Activated naive CD8-positive, alpha-beta T cell treated with anti-CD3 and anti-CD28 coated beads for 36 hours (primary cell): Measurements from ENCODE around the gene POGLUT3. TPM values are rescaled to one million over a fixed set of nuclear protein-coding genes. Genes with fewer than 3 reads are reported as not detected.
A peak's percentile ranks its signal among the peaks of the same experiment; 100 is the strongest.

ENCODE experiments used
- DNase-seq: peaks from one replicate; pipeline ENCODE4 v3.0.0; 2021
- H3K27ac Mint-ChIP-seq: one replicate; pipeline ENCODE4 v1.8.0; 2022; ENCODE audit warnings: mild to moderate bottlenecking, moderate library complexity, mixed read lengths
- H3K27me3 Mint-ChIP-seq: one replicate; pipeline ENCODE4 v1.8.0; 2022; ENCODE audit warnings: mild to moderate bottlenecking, mixed read lengths
- H3K36me3 Mint-ChIP-seq: one replicate; pipeline ENCODE4 v1.8.0; 2021; ENCODE audit warnings: mild to moderate bottlenecking, mixed read lengths
- H3K4me1 Mint-ChIP-seq: one replicate; pipeline ENCODE4 v1.8.0; 2021; ENCODE audit warnings: mixed read lengths
- H3K4me3 Mint-ChIP-seq: one replicate; pipeline ENCODE4 v1.8.0; 2022; ENCODE audit warnings: mild to moderate bottlenecking, moderate library complexity, mixed read lengths
- H3K9me3 Mint-ChIP-seq: one replicate; pipeline ENCODE4 v1.8.0; 2022; ENCODE audit warnings: mixed read lengths
- total RNA-seq, 2 experiments: library from RNA; stranded (reverse); gene quantifications; one replicate each; pipeline ENCODE4 v1.2.3, GENCODE V29; 2021

Gene POGLUT3
- total RNA-seq, 2 experiments from 2014 or later: 13.5 to 16.4 TPM

GRCh38 chr11:108516125-108516524 lies 17.9 kb upstream of the POGLUT3 start:
- Mint-ChIP-seq H3K4me3 (no peak overlapping the region), H3K9me3 (no peaks in the 10 kb centered on the region), H3K4me1 (no peaks in the 10 kb centered on the region), H3K27ac (no peak overlapping the region), H3K27me3 (no peaks in the 10 kb centered on the region), H3K36me3 (peaks cover 12% of the 10 kb centered on the region)
- DNase-seq: no peak

- Mint-ChIP-seq H3K4me1 (no peaks in the 10 kb centered on the region), H3K27me3 (no peaks in the 10 kb centered on the region), H3K36me3 (peaks cover 12% of the 10 kb centered on the region), H3K9me3 (no peaks in the 10 kb centered on the region), H3K4me3 (no peak overlapping the region), H3K27ac (no peak overlapping the region)
- no peak for DNase-seq
Observed at GRCh38 chr11:108512708-108513107, 14.5 kb upstream of the POGLUT3 start.

- Mint-ChIP-seq H3K4me1 (no peaks in the 10 kb centered on the region), H3K27me3 (no peaks in the 10 kb centered on the region), H3K4me3 (no peak overlapping the region), H3K27ac (no peak overlapping the region), H3K9me3 (no peaks in the 10 kb centered on the region), H3K36me3 (peaks cover 12% of the 10 kb centered on the region)
- DNase-seq: no peak
Observed at GRCh38 chr11:108511851-108512474, 13.8 kb upstream of the POGLUT3 start.

- no peak overlapping the region for H3K4me3 Mint-ChIP-seq
- no peak overlapping the region for H3K27ac Mint-ChIP-seq
Observed at GRCh38 chr11:108508653-108509593, 10.7 kb upstream of the POGLUT3 start.

GRCh38 chr11:108501396-108501795 lies 3.2 kb upstream of the POGLUT3 start:
- no peak overlapping the region for H3K27ac Mint-ChIP-seq
- H3K36me3 Mint-ChIP-seq: peaks cover 5% of the 10 kb centered on the region
- H3K27me3 Mint-ChIP-seq: no peaks in the 10 kb centered on the region
- H3K4me3 Mint-ChIP-seq: no peak overlapping the region
- DNase-seq: no peak
- peaks cover 15% of the 10 kb centered on the region for H3K4me1 Mint-ChIP-seq
- no peaks in the 10 kb centered on the region for H3K9me3 Mint-ChIP-seq

More at GRCh38 chr11:108508653-108509593, 10.7 kb upstream of the POGLUT3 start:
- H3K4me1 Mint-ChIP-seq: no peaks in the 10 kb centered on the region
- DNase-seq: no peak
- H3K9me3 Mint-ChIP-seq: no peaks in the 10 kb centered on the region
- peaks cover 2% of the 10 kb centered on the region for H3K36me3 Mint-ChIP-seq
- H3K27me3 Mint-ChIP-seq: no peaks in the 10 kb centered on the region

- Mint-ChIP-seq H3K4me3 (no peak overlapping the region), H3K27ac (no peak overlapping the region), H3K4me1 (peaks cover 20% of the 10 kb centered on the region), H3K9me3 (no peaks in the 10 kb centered on the region), H3K36me3 (peaks cover 8% of the 10 kb centered on the region), H3K27me3 (no peaks in the 10 kb centered on the region)
- DNase-seq: no peak
Observed at GRCh38 chr11:108500721-108501120, 2.5 kb upstream of the POGLUT3 start.

GRCh38 chr11:108500169-108500568 lies 2.0 kb upstream of the POGLUT3 start:
- no peaks in the 10 kb centered on the region for H3K9me3 Mint-ChIP-seq
- no peak overlapping the region for H3K27ac Mint-ChIP-seq
- H3K27me3 Mint-ChIP-seq: no peaks in the 10 kb centered on the region
- peaks cover 20% of the 10 kb centered on the region for H3K4me1 Mint-ChIP-seq
- no peak for DNase-seq
- H3K4me3 Mint-ChIP-seq: no peak overlapping the region
- peaks cover 10% of the 10 kb centered on the region for H3K36me3 Mint-ChIP-seq

- Mint-ChIP-seq H3K36me3 (peaks cover 18% of the 10 kb centered on the region), H3K4me1 (peaks cover 23% of the 10 kb centered on the region), H3K4me3 (peak overlapping the region; percentile 89), H3K27me3 (no peaks in the 10 kb centered on the region), H3K9me3 (no peaks in the 10 kb centered on the region), H3K27ac (peak overlapping the region; percentile 96)
- no peak for DNase-seq
Observed at GRCh38 chr11:108498816-108499408, 728 bp upstream of the POGLUT3 start.

- H3K27me3 Mint-ChIP-seq: no peaks in the 10 kb centered on the region
- peak; percentile 78 for DNase-seq
- H3K4me3 Mint-ChIP-seq: peak overlapping the region; percentile 90
- H3K36me3 Mint-ChIP-seq: peaks cover 19% of the 10 kb centered on the region
- no peaks in the 10 kb centered on the region for H3K9me3 Mint-ChIP-seq
- H3K4me1 Mint-ChIP-seq: peaks cover 23% of the 10 kb centered on the region
- peak overlapping the region; percentile 97 for H3K27ac Mint-ChIP-seq
Observed at GRCh38 chr11:108497317-108498045, 703 bp downstream of the POGLUT3 start.

- Mint-ChIP-seq H3K36me3 (peaks cover 21% of the 10 kb centered on the region), H3K27ac (peak overlapping the region; percentile 97), H3K27me3 (no peaks in the 10 kb centered on the region), H3K4me1 (peaks cover 23% of the 10 kb centered on the region), H3K9me3 (no peaks in the 10 kb centered on the region), H3K4me3 (peak overlapping the region; percentile 90)
- no peak for DNase-seq
Observed at GRCh38 chr11:108496643-108497256, 1.4 kb downstream of the POGLUT3 start.

- Mint-ChIP-seq H3K27ac (no peak overlapping the region), H3K4me3 (no peak overlapping the region), H3K27me3 (no peaks in the 10 kb centered on the region), H3K9me3 (no peaks in the 10 kb centered on the region), H3K36me3 (peaks cover 22% of the 10 kb centered on the region), H3K4me1 (peaks cover 23% of the 10 kb centered on the region)
- DNase-seq: no peak
Observed at GRCh38 chr11:108495326-108495725, 2.9 kb downstream of the POGLUT3 start.

- no peaks in the 10 kb centered on the region for H3K9me3 Mint-ChIP-seq
- no peak for DNase-seq
- no peak overlapping the region for H3K4me3 Mint-ChIP-seq
- peaks cover 24% of the 10 kb centered on the region for H3K36me3 Mint-ChIP-seq
- H3K27me3 Mint-ChIP-seq: no peaks in the 10 kb centered on the region
- peaks cover 23% of the 10 kb centered on the region for H3K4me1 Mint-ChIP-seq
- H3K27ac Mint-ChIP-seq: no peak overlapping the region
Observed at GRCh38 chr11:108494182-108494581, 4.0 kb downstream of the POGLUT3 start.

GRCh38 chr11:108491936-108492335 lies 6.2 kb downstream of the POGLUT3 start:
- DNase-seq: no peak
- Mint-ChIP-seq H3K27ac (no peak overlapping the region), H3K9me3 (no peaks in the 10 kb centered on the region), H3K36me3 (peaks cover 40% of the 10 kb centered on the region), H3K4me1 (peaks cover 13% of the 10 kb centered on the region), H3K4me3 (no peak overlapping the region), H3K27me3 (no peaks in the 10 kb centered on the region)

- no peaks in the 10 kb centered on the region for H3K4me1 Mint-ChIP-seq
- no peaks in the 10 kb centered on the region for H3K27me3 Mint-ChIP-seq
- H3K4me3 Mint-ChIP-seq: no peak overlapping the region
- no peak overlapping the region for H3K27ac Mint-ChIP-seq
- DNase-seq: no peak
- H3K9me3 Mint-ChIP-seq: no peaks in the 10 kb centered on the region
- peaks cover 43% of the 10 kb centered on the region for H3K36me3 Mint-ChIP-seq
Observed at GRCh38 chr11:108486828-108487227, 11.4 kb downstream of the POGLUT3 start.
